ENCODE measurements around the gene SLC38A11.

- TF ChIP-seq CTCF (IDR thresholded peaks at IDR 0.05) (no peak), POLR2A (IDR thresholded peaks at IDR 0.05; ENCODE audit: low read depth) (no peak)
Observed at GRCh38 chr2:164906947-164907346, 48.4 kb downstream of the SLC38A11 start.
